Ovary (tissue), 3 donors: ENCODE measurements around the gene TNFRSF17.

Experiments used
- CTCF ChIP-seq, 3 donors: fragments of 450-650 bp in 2 of 3; fragments of 200-600 bp in 1 of 3; IDR thresholded peaks; one replicate each; pipeline versions ENCODE4 v1.5.1 to v1.8.0; 2016 to 2022; ENCODE audit warnings: antibody characterized with exemption in 3 of 3, mild to moderate bottlenecking in 1 of 3
- POLR2A ChIP-seq: fragments of 450-650 bp; IDR thresholded peaks from one replicate; pipeline ENCODE4 v1.6.1; 2017; ENCODE audit warnings: antibody characterized with exemption, mild to moderate bottlenecking, moderate library complexity
- donor health status: DM: no; HTN: no; CAD: no.

- no peak for TF ChIP-seq CTCF (IDR thresholded peaks at IDR 0.05)
- no peak for TF ChIP-seq POLR2A
Measured at GRCh38 chr16:12006637-12007036, 41.6 kb downstream of the TNFRSF17 start.
